Sigmoid colon (tissue), 7 donors: Measurements from ENCODE around the gene MUSK. TPM values are rescaled to one million over a fixed set of nuclear protein-coding genes. Genes with fewer than 3 reads are reported as not detected.

Experiments used
- DNase-seq: peaks from one replicate; pipeline ENCODE4 v3.0.0-alpha.2; 2019
- H3K27ac ChIP-seq, 4 donors: fragments of 200-600 bp; sonication (generic); one replicate each; pipeline ENCODE4 v1.5.1; 2016 to 2019; ENCODE audit warnings: mild to moderate bottlenecking in 1 of 4
- H3K27me3 ChIP-seq, 3 donors: fragments of 200-600 bp; sonication (generic); one replicate each; pipeline ENCODE4 v1.5.1; 2019; ENCODE audit warnings: mild to moderate bottlenecking in 1 of 3
- H3K36me3 ChIP-seq, 4 donors: fragments of 200-600 bp; sonication (generic); one replicate each; pipeline ENCODE4 v1.5.1; 2016 to 2019
- H3K4me1 ChIP-seq, 4 donors: fragments of 200-600 bp; sonication (generic); one replicate each; pipeline ENCODE4 v1.5.1; 2017 to 2019
- H3K4me3 ChIP-seq, 4 donors: fragments of 200-600 bp; sonication (generic); one replicate each; pipeline ENCODE4 v1.5.1; 2017 to 2019; ENCODE audit warnings: mild to moderate bottlenecking in 2 of 4, moderate library complexity in 1 of 4
- H3K9me3 ChIP-seq, 4 donors: fragments of 200-600 bp in 3 of 4; sonication (generic) in 3 of 4; one replicate each; pipeline versions ENCODE4 v1.5.1 to v1.6.1; 2013 to 2019
- EP300 ChIP-seq, 4 donors: sonication (generic); formaldehyde crosslinking; IDR thresholded peaks; one replicate each; pipeline ENCODE4 v1.6.1; 2017; ENCODE audit warnings: antibody characterized with exemption in 4 of 4
- POLR2A ChIP-seq, 2 donors: fragments of 450-650 bp; IDR thresholded peaks; one replicate each; pipeline ENCODE4 v1.6.1; 2016; ENCODE audit warnings: antibody characterized with exemption in 2 of 2, mild to moderate bottlenecking in 2 of 2, moderate library complexity in 2 of 2
- POLR2AphosphoS5 ChIP-seq, 4 donors: sonication (generic); formaldehyde crosslinking; IDR thresholded peaks; one replicate each; pipeline ENCODE4 v1.6.1; 2017; ENCODE audit warnings: antibody characterized with exemption in 4 of 4
- WGBS, 2 donors: extraction: QIAGEN DNeasy Blood & Tissue Kit; methylation state at CpG; one replicate each; pipeline ENCODE4 v1.1.7; 2013; 5-methylcytosine and 5-hydroxymethylcytosine counted together
- intact Hi-C: fragments of 100-400 bp; cut with DNase I; formaldehyde crosslinking; loops from one replicate; pipeline ENCODE4 v1.15.1; 2023
- polyA plus RNA-seq, 3 donors: library from polyadenylated mRNA; stranded (reverse); fragments of 200-250 nt; gene quantifications; one replicate each; pipeline ENCODE4 v1.2.3, GENCODE V29; 2013
- total RNA-seq, 4 donors: library from RNA; depleted of rRNA; stranded (reverse); fragments of >200 nt; gene quantifications; one replicate each; pipeline ENCODE4 v1.1.0, GENCODE V29; 2016
- TF ChIP-seq, protein P1 (sequence below), 4 experiments: fragments of 450-650 bp in 3 of 4; fragments of 200-600 bp in 1 of 4; IDR thresholded peaks; one replicate each; pipeline ENCODE4 v1.5.1; 2016 to 2019; ENCODE audit warnings: antibody characterized with exemption in 4 of 4, mild to moderate bottlenecking in 3 of 4, moderate library complexity in 2 of 4
- donor health status: healthy with polysubstance abuse.
- donor health status: Bipolar disorder and iron deficiency.
- donor health status: healthy.

MUSK gene
- total and polyA plus RNA-seq, 7 donors, result 0.46 to 9.7 (median 2.3) TPM

DNA sequence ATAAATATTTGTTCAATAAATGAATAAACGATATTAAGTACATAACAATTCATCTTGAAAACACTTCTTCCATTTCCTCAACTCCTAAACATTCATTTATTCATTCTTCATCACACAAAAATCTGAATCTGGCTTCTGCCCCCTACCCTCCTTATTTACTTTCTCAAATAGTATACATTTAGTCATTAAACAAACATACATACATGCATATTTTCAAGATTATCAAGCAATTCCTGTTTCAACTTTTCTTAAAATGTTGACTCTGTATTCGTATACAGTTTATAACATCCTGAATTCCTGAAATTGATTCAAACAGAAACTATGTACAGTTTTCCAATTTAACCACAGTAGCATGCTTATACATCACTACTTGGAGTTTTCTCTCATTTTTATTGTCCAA, 129.0 kb downstream of the MUSK start:
- H3K27ac ChIP-seq, result no peak overlapping the region
- H3K4me3 ChIP-seq, result no peak overlapping the region
- H3K27me3 ChIP-seq, result no peaks in the 10 kb centered on the region
- no peak for TF ChIP-seq POLR2A (IDR thresholded peaks at IDR 0.05)
- WGBS, 2 donors, result 43 to 55% methylated on average over 2 of the region's 2 CpGs
- H3K36me3 ChIP-seq, result no peaks in the 10 kb centered on the region
- peaks cover 0 to 9% (median 0%) of the 10 kb centered on the region in 4 donors for H3K4me1 ChIP-seq
- DNase-seq, result no peak
- H3K9me3 ChIP-seq, result no peaks in the 10 kb centered on the region
- intact Hi-C loops, result no loop called here

DNA sequence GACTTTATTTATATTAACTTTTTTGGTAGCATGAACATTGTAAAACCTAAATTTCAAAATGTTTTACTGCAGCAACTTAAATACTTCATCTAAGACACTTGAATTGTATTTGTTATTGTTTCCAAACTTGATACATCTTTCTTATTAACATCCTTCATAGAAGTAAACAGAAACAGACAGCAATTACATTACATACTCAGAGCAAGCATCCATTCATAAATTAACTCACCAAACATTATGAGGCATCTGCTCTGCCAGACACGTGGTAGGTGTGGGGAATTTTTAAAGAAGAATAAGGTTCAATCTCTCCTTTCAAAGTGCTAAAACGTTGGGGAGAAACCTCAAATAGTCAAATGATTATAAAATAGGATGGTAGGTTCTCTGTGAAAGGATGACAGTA, 130.8 kb downstream of the MUSK start:
- Histone ChIP-seq H3K27me3 (no peaks in the 10 kb centered on the region), H3K36me3 (no peaks in the 10 kb centered on the region), H3K9me3 (no peaks in the 10 kb centered on the region), H3K4me3 (no peak overlapping the region), H3K4me1 (peaks cover 0 to 9% (median 0%) of the 10 kb centered on the region in 4 donors), H3K27ac (no peak overlapping the region)
- TF ChIP-seq POLR2AphosphoS5 (IDR thresholded peaks at IDR 0.05) (no peak), POLR2A (IDR thresholded peaks at IDR 0.05) (no peak)
- intact Hi-C loops, result no loop called here
- 32 to 50% methylated on average over 2 of the region's 2 CpGs for WGBS, 2 donors
- DNase-seq, result no peak

DNA sequence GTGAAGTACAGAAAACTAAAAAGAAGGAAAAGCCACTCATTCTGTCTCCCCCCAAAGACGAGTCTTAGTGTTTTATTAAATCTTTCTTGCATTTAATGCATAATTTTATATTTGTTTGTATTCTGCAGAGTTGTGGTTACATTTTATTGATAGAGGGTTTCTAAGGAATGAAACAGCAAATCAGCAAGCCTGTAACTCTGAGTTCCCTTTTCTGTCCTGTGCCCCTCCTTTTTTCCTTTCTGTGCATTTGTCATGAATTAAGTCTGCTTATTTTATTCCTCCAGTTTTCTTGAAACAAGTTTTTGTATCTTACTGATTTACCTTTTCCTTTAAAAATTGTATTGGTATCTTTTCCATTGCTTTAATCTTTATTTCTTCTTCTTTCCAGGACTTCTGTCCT, 132.8 kb downstream of the MUSK start:
- Histone ChIP-seq H3K4me3 (no peak overlapping the region), H3K27ac (peak overlapping the region in 1 of 4 donors; percentile 16), H3K27me3 (no peaks in the 10 kb centered on the region), H3K9me3 (no peaks in the 10 kb centered on the region), H3K36me3 (no peaks in the 10 kb centered on the region), H3K4me1 (peaks cover 0 to 9% (median 0%) of the 10 kb centered on the region in 4 donors)
- intact Hi-C loops, result no loop called here
- DNase-seq, result no peak
- TF ChIP-seq POLR2AphosphoS5 (IDR thresholded peaks at IDR 0.05) (no peak), POLR2A (IDR thresholded peaks at IDR 0.05) (no peak), EP300 (IDR thresholded peaks at IDR 0.05) (no peak)
- TF ChIP-seq, protein P1, sequence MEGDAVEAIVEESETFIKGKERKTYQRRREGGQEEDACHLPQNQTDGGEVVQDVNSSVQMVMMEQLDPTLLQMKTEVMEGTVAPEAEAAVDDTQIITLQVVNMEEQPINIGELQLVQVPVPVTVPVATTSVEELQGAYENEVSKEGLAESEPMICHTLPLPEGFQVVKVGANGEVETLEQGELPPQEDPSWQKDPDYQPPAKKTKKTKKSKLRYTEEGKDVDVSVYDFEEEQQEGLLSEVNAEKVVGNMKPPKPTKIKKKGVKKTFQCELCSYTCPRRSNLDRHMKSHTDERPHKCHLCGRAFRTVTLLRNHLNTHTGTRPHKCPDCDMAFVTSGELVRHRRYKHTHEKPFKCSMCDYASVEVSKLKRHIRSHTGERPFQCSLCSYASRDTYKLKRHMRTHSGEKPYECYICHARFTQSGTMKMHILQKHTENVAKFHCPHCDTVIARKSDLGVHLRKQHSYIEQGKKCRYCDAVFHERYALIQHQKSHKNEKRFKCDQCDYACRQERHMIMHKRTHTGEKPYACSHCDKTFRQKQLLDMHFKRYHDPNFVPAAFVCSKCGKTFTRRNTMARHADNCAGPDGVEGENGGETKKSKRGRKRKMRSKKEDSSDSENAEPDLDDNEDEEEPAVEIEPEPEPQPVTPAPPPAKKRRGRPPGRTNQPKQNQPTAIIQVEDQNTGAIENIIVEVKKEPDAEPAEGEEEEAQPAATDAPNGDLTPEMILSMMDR (IDR thresholded peaks at IDR 0.05), result no peak
- 55 to 58% methylated on average over 1 of the region's 1 CpG for WGBS, 2 donors

DNA sequence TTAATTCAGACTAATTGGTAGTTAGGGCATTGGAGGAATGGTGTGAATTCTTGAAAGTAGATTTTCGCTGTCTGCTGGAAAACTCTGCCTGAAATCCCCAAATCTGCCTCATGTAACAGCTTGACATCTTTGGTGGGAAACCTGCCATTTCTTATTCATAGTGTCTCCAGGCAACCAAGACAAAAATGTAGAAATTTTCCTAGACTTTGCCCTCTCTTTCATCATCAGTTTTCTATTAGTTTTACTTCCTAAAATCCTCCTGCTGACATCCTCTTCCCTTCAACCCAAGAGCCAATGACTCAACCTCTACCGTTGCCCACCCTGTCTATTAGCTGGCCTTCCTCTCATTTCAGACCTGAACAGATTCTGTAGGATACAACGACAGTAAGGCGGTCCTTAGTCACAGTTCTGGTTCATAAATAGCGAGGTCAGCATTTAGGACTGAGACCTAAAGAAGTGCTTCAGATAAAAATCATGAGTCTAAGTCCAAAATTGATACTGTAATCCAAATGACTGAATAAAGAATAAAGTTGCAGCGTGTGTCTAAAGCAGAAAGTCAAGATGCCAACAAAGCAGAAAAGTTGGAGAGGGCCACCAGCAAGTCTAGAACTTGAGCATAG, 133.9 kb downstream of the MUSK start:
- no peaks in the 10 kb centered on the region for H3K27me3 ChIP-seq
- intact Hi-C loops, result no loop called here
- peak overlapping the region in 2 of 4 donors; percentile 3 to 8 for H3K27ac ChIP-seq
- no peaks in the 10 kb centered on the region for H3K36me3 ChIP-seq
- DNase-seq, result no peak
- H3K4me3 ChIP-seq, result no peak overlapping the region
- no peaks in the 10 kb centered on the region for H3K9me3 ChIP-seq
- H3K4me1 ChIP-seq, result peaks cover 0 to 9% (median 0%) of the 10 kb centered on the region in 4 donors
- WGBS, 2 donors, result 80 to 86% methylated on average over 6 of the region's 6 CpGs
- TF ChIP-seq, protein P1 (IDR thresholded peaks at IDR 0.05), result no peak
- no peak for TF ChIP-seq POLR2AphosphoS5 (IDR thresholded peaks at IDR 0.05)
- TF ChIP-seq POLR2A (IDR thresholded peaks at IDR 0.05), result no peak
- no peak for TF ChIP-seq EP300 (IDR thresholded peaks at IDR 0.05)

DNA sequence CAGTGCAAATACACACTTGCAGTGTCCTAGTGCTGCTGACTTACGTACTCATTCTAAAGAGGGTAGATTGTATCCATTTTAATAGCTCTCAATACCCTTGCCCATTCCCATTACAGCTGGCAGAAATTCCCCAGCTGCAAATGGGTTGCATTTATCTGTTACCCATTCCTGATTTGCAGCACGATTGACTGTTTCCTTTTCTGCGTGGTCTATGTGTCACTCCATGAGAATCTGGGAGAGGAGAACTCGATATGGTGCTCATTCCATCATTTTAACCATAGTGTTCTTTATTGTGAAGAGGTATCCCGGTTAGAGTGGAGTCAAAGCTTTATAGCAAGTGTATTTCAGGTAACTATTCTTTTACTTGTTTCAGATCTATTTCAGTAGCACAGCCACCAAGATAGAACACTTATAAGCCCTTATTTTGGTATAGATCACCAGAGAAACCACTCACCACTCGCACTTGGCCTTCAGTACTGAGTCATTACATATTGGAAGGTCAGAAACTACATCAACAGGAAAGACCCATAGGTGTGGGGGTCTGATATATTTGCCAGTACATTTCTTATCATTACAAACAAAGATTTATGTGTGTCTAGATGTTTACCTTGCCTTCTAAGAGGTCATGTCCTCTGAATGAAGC, 139.5 kb downstream of the MUSK start:
- no peak for DNase-seq
- no peaks in the 10 kb centered on the region for H3K27me3 ChIP-seq
- WGBS, 2 donors, result 87 to 88% methylated on average over 6 of the region's 6 CpGs

More for the DNA sequence above, 139.5 kb downstream of the MUSK start:
- Histone ChIP-seq H3K27ac (no peak overlapping the region), H3K4me3 (no peak overlapping the region), H3K9me3 (no peaks in the 10 kb centered on the region), H3K36me3 (no peaks in the 10 kb centered on the region), H3K4me1 (no peaks in the 10 kb centered on the region)
- intact Hi-C loops, result no loop called here
- no peak for TF ChIP-seq POLR2A (IDR thresholded peaks at IDR 0.05)
- TF ChIP-seq EP300 (IDR thresholded peaks at IDR 0.05), result no peak
- TF ChIP-seq, protein P1 (IDR thresholded peaks at IDR 0.05), result no peak
- no peak for TF ChIP-seq POLR2AphosphoS5 (IDR thresholded peaks at IDR 0.05)
